Astrocyte (in vitro differentiated cells and primary cell): ENCODE measurements around the gene ARPC4.

Source experiments
- EZH2 ChIP-seq: IDR thresholded peaks from 2 replicates; pipeline ENCODE4 v1.6.1; 2012; ENCODE audit warnings: mild to moderate bottlenecking, low read length, inconsistent platforms; ENCODE audit not compliant: insufficient read depth
- TF ChIP-seq, protein P1 (sequence below): IDR thresholded peaks from 2 replicates; pipeline ENCODE4 v1.5.1; 2011; ENCODE audit warnings: low read depth, mild to moderate bottlenecking, inconsistent platforms, low read length, moderate library complexity; ENCODE audit not compliant: insufficient read depth

DNA sequence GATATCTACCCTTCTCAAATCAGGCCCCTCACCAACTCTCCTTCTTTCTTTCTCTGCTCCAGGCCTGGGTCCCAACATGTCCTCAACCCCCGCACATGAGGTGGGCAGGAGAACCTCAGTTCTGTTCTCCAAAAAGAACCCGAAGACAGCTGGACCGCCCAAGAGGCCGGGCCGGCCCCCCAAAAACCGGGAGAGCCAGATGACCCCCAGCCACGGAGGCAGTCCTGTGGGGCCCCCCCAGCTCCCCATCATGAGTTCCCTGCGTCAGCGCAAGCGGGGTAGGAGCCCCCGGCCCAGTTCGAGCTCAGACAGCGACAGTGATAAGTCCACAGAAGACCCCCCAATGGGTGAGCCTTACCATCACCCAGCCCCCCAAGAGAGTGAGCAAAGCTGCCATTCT lies 48.7 kb upstream of the ARPC4 start:
- TF ChIP-seq, protein P1, sequence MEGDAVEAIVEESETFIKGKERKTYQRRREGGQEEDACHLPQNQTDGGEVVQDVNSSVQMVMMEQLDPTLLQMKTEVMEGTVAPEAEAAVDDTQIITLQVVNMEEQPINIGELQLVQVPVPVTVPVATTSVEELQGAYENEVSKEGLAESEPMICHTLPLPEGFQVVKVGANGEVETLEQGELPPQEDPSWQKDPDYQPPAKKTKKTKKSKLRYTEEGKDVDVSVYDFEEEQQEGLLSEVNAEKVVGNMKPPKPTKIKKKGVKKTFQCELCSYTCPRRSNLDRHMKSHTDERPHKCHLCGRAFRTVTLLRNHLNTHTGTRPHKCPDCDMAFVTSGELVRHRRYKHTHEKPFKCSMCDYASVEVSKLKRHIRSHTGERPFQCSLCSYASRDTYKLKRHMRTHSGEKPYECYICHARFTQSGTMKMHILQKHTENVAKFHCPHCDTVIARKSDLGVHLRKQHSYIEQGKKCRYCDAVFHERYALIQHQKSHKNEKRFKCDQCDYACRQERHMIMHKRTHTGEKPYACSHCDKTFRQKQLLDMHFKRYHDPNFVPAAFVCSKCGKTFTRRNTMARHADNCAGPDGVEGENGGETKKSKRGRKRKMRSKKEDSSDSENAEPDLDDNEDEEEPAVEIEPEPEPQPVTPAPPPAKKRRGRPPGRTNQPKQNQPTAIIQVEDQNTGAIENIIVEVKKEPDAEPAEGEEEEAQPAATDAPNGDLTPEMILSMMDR, result no peak
- no peak for TF ChIP-seq EZH2
